RWPE2 (cell line): ENCODE results near the gene UNC45A.

ENCODE experiments used
- ATAC-seq: fragments of 200-7000 bp; cut with Tn5 transposase; 3 replicates; pipeline ENCODE4 v1.9.1; 2021; ENCODE audit warnings: low read depth
- DNase-seq: peaks from one replicate; pipeline ENCODE4 v3.0.0-alpha.2; 2020; ENCODE audit warnings: low spot score
- H3K27ac ChIP-seq: fragments of 450-650 bp; 2 replicates; pipeline ENCODE4 v1.5.1; 2017; ENCODE audit warnings: mild to moderate bottlenecking; ENCODE audit not compliant: poor library complexity, severe bottlenecking
- H3K27me3 ChIP-seq: fragments of 250-450 bp; sonication (Bioruptor Pico); 2 replicates; pipeline ENCODE4 v1.5.1; 2021; ENCODE audit warnings: mild to moderate bottlenecking, moderate library complexity; ENCODE audit not compliant: insufficient read depth, poor library complexity, severe bottlenecking
- H3K36me3 ChIP-seq: fragments of 250-450 bp; sonication (Bioruptor Pico); 2 replicates; pipeline ENCODE4 v1.5.1; 2020; ENCODE audit warnings: low read depth, mild to moderate bottlenecking, moderate library complexity
- H3K4me1 ChIP-seq: fragments of 250-450 bp; sonication (Bioruptor Pico); 2 replicates; pipeline ENCODE4 v1.5.1; 2021; ENCODE audit warnings: mild to moderate bottlenecking, moderate library complexity; ENCODE audit not compliant: insufficient read depth, poor library complexity, severe bottlenecking
- H3K4me3 ChIP-seq: fragments of 250-450 bp; sonication (Bioruptor Pico); 2 replicates; pipeline ENCODE4 v1.5.1; 2021; ENCODE audit warnings: mild to moderate bottlenecking, moderate library complexity; ENCODE audit not compliant: severe bottlenecking
- H3K9me3 ChIP-seq: fragments of 250-450 bp; sonication (Bioruptor Pico); 2 replicates; pipeline ENCODE4 v1.5.1; 2021; ENCODE audit warnings: mild to moderate bottlenecking, moderate library complexity; ENCODE audit not compliant: severe bottlenecking
- CTCF ChIP-seq: fragments of 450-650 bp; IDR thresholded peaks from one replicate; pipeline ENCODE4 v1.5.1; 2017; ENCODE audit warnings: mild to moderate bottlenecking, moderate library complexity; ENCODE audit not compliant: poor library complexity, severe bottlenecking

UNC45A gene

GRCh38 chr15:90915216-90915807, 19.8 kb upstream of the UNC45A start:
- Histone ChIP-seq H3K27me3 (no peaks in the 10 kb centered on the region), H3K9me3 (no peaks in the 10 kb centered on the region), H3K27ac (no peak overlapping the region), H3K36me3 (peaks cover 27% of the 10 kb centered on the region), H3K4me1 (no peaks in the 10 kb centered on the region), H3K4me3 (no peak overlapping the region)
- no peak for TF ChIP-seq CTCF
- ATAC-seq (no peak), DNase-seq (no peak)

- no peaks in the 10 kb centered on the region for H3K4me1 ChIP-seq
- H3K36me3 ChIP-seq = peaks cover 22% of the 10 kb centered on the region
- H3K9me3 ChIP-seq = no peaks in the 10 kb centered on the region
- ATAC-seq (no peak), DNase-seq (peak; percentile 76)
- no peaks in the 10 kb centered on the region for H3K27me3 ChIP-seq
- no peak overlapping the region for H3K4me3 ChIP-seq
- no peak overlapping the region for H3K27ac ChIP-seq
- no peak for TF ChIP-seq CTCF
Measured at GRCh38 chr15:90915808-90916440, 19.2 kb upstream of the UNC45A start.

GRCh38 chr15:90916461-90916860, 18.6 kb upstream of the UNC45A start:
- TF ChIP-seq CTCF = no peak
- ATAC-seq (no peak), DNase-seq (no peak)
- H3K27ac ChIP-seq = no peak overlapping the region
- peaks cover 19% of the 10 kb centered on the region; the same call in 1 of the 2 replicates for H3K36me3 ChIP-seq
- H3K4me3 ChIP-seq = no peak overlapping the region
- no peaks in the 10 kb centered on the region for H3K27me3 ChIP-seq
- H3K9me3 ChIP-seq = no peaks in the 10 kb centered on the region
- H3K4me1 ChIP-seq = no peaks in the 10 kb centered on the region

- Histone ChIP-seq H3K36me3 (peaks cover 19% of the 10 kb centered on the region; the same call in 1 of the 2 replicates), H3K27ac (no peak overlapping the region), H3K9me3 (no peaks in the 10 kb centered on the region), H3K4me1 (no peaks in the 10 kb centered on the region), H3K27me3 (no peaks in the 10 kb centered on the region), H3K4me3 (no peak overlapping the region)
- TF ChIP-seq CTCF = no peak
- ATAC-seq (no peak), DNase-seq (no peak)
Measured at GRCh38 chr15:90917569-90917968, 17.5 kb upstream of the UNC45A start.
